GM21717 (cell line): Measurements from ENCODE around the gene IL18R1.

Source experiments
- ATAC-seq: cut with Tn5 transposase; IDR thresholded peaks from one replicate; pipeline ENCODE4 v1.9.1; 2021; ENCODE audit warnings: mild to moderate bottlenecking, moderate library complexity; ENCODE audit not compliant: unreplicated experiment

The IL18R1 gene

DNA sequence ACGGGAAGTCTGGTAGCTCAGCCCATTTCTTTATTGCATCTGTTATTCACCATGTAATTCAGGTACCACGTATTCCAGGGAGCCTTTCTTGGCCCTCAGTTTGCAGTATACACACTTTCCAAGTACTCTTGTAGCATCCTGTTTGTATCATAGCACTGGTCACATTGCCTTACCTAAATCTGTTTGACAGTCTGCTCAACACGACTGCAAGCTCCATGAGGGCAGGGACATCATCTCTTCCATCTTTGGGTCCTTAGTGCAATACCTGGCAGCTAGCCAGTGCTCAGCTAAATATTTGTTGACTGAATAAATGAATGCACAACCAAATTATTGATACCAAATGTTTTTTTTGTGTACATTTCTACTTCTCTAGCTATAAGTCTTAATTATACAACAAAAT is 11.2 kb upstream of the IL18R1 start:
- ATAC-seq, result no peak

DNA sequence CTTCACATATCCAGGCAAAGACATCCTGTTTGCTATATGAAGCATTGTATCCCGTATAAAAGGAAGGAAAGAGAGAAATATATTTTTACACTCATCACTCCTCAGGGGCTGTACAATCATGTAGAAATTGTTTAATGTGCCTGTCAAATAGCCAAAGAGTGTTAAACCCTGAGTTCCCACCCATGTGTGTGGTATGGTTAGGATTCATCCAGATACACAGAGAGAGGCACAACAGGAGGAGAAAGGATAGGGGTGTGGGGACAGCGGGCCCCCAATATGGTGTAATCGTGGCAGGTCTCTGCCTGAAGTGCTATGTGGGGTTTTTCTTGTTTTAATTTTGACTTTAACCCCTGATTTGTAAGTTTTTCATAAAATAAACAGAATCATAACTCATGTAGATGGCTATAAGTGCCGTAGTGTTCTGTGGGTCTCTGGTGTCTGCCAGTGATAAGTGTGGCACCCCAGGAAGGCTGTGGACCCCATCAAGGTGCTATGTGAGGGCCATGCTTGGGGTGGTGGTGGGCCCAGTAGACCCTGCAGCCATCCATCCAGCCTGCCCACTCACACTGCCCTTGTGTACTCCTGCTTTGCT is 10.2 kb upstream of the IL18R1 start:
- no peak for ATAC-seq

DNA sequence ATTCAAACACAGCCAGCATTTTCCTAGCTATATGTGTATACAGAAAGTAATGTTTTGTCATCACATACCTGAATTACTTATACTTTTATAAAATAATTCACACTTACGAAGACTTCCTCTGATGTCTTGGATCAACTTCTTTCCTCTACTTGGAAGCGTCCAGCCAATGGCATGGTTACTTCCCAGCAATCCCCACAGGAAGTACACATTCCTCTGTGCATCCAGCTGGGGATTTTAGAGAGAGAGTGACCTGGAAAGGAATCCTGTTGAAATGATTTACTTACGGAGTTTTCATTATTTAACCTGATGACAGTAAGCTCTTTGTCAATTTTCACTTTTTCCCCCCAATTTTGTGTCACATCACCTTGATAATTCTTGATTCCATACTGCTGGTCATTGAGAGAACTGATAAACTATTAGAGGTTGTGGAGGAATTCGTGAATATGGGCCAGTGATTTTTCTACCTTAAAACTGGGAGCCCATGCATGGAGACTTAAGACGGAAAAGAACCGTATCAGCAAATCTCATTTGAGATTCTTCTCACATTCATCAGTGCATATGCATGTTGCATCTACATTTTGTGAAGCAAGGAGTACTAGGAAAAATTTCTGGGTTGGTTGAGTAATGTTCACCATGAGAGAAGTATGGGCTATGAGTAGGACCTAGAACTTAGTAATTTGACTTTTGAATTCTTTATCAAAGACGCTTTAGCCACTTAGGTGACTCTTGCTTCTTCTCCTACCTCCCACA is 9.0 kb upstream of the IL18R1 start:
- no peak for ATAC-seq

DNA sequence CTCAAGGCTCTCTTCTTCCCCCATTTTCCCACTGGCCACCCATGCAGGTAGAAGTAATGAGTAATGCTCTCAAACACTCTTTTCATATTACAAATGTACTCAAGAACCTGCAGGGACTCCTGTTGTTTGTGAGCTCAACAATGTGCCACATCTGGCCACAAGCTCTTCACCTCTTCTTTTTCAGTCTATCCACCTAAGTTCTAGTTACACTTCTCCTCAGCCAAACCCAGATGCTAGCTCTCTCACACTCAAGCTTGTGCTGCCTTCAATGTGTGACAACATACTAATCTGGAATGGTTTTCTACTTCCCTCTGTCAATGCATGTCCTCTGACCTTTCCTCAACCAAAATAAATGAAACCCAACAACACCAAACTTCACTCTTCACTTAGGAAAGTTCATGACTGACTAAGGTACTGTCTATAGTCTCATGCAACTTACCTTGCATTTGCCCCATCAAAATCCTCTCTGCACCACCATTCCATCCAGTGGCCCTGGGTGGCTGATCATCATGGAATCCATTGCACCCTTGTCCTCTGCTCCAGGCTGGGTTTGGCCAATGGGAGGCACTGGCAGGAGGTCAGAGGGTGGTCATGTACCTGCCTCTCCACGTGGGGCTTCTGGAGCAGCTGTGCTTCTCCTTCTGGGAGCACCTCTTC is 5.3 kb upstream of the IL18R1 start:
- no peak for ATAC-seq

DNA sequence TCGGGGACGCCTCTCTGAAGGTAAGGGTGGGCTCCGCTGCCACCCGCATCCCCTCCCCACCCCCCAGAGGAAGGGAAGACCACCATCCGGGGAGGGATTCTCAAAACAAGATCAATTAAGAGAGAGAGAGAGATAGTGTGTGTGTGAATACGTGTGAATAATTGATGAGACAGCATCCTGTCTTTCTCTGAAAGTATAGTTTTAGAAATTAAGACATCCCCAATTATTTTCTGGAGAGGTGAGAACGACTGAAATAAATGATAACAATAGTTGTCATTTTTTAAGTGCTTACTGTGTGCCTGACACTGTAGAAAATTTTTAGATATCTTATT is 751 bp downstream of the IL18R1 start:
- peak; percentile 3 for ATAC-seq

DNA sequence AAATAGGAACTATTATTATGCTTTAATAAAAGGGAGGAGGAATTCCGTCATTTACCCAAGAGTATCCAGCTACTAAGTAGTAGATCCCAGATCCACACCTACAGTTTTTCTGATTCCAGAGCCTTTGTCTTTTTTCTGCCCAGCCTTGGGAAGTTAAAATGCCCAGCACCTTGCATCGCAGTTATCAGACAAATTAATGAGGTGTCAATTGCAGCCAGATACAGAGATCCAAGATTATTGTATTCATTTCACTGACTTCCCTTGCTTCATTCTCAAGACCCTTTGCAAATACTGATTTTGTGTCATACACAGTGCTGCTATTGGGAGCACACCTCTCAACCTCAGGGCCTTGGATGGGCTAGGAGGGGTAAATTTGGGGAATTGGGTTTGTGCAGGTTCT is 1.1 kb downstream of the IL18R1 start:
- ATAC-seq, result no peak

DNA sequence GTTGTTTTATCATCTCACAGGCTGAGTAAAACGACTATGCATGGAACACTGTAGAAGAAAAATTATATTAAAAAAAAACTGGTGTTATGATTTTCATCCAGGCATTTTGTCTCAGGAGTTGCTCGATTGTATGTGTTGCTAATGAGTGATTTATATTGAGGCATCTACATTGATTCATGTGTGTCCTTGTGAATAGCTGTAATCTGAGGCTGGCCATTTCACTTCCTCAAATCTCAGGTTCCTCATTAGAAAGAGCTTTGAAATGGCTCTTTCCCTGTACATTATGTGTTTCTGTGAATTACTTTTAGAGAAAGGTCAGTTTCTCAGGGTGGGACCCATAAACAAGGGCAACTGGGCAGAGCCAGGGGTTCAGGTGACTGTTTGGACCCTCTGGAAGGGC is 2.3 kb downstream of the IL18R1 start:
- no peak for ATAC-seq

DNA sequence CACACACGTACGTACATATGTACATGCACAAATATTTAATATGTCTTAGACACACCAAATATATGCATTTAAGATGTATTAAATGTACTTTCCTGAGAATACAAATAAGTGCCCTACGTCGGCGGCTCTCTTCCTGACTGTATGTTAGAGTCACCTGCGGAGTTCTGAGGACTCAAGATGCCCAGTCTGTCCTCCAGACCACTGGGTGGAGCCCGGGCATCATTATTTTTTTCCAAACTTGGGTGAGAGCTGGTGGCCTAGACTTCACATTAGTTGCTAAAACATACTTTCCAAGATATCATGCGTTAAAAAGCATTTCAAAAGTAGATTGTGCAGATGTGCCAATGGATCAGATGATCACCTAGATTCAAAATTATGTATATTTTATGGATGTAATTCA is 2.9 kb downstream of the IL18R1 start:
- ATAC-seq, result no peak

DNA sequence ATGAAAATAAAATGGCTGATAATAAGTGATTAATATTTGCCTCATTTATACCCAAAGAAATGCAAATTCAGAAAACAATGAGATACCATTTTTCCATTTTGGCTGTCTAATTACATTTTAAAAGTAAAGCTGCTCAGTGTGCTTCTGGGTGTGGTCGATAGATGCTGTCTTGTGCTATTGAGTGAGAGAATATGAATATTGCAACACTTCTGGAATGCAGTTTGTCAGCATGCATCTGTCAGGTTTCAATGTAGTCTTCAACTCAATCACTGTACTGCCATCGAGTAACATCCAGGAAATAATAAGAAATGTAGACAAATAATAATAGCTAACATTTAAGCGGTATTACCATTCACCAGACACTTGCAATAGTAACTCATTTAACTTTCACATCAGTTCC is 3.9 kb downstream of the IL18R1 start:
- ATAC-seq, result no peak

DNA sequence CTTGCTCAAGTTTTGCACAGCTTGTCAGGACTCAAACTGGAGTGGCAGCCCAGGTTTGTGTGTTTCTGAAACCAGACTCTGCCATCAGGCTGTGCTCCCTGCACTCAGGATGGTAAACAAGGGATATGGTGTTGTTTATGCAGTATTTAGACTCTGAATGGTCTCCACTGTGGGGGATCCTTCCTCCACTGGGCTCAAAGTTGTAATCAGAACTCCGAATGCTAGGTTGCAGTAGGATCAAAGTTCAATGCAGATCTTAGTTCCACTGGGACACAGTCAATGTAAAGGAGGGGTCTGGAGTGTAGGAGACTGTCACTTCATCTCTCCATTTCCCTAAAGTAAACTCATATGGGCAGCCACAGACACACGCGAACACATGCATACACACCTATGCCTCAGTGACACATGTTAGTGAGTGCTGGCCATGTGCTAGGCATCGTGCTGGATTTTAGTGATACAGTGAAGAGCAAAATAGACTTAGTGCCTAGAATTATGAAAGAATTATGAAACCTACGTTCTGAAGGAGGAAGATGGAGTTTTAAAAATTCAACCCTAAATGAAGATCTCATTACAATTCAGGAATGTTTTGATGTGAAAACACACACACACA is 6.1 kb downstream of the IL18R1 start:
- ATAC-seq, result no peak

DNA sequence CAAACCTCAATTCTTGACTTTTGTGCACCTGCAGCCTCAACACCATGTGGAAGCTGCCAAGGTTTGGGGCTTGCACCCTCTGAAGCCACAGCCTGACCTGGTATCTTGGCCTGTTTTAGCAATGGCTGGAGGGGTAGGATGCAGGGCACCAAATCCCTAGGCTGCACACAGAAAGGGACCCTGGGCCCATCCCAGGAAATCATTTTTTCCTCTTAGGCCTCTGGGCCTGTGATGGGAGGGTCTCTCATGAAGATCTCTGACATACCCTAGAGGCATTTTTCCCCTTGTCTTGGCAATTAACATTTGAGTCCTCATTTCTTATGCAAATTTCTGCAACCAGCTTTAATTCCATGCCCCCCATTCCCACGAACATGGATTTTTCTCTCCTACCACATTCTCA is 10.2 kb downstream of the IL18R1 start:
- no peak for ATAC-seq

DNA sequence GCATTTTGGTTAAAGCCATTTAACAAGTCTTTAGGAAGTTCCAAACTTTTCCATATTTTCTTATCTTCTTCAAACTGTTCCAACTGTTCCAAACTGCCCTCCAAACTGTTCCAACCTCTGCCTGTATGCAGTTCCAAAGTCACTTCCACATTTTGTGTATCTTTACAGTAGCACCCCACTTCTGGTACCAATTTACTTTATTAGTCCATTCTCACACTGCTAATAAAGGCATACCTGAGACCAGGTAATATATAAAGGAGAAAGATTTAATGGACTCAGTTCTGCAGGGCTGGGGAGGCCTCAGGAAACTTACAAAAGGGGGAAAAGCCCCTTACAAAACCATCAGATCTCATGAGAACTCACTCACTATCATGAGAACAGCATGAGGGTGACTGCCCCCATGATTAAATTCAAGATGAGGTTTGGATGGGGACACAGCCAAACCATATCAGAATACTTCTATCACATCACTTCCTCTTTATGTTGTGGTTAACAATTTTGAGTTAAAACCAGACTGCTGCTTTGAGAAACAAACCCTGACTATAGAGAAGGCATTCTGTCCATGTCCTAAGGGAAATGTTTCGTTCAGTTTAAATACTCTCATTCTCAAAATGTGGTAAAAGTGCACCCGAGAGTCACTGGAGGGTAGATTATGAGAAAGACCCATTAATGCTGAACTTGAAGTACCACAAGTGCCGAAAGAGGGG is 11.0 kb downstream of the IL18R1 start:
- peak; percentile 56 for ATAC-seq

DNA sequence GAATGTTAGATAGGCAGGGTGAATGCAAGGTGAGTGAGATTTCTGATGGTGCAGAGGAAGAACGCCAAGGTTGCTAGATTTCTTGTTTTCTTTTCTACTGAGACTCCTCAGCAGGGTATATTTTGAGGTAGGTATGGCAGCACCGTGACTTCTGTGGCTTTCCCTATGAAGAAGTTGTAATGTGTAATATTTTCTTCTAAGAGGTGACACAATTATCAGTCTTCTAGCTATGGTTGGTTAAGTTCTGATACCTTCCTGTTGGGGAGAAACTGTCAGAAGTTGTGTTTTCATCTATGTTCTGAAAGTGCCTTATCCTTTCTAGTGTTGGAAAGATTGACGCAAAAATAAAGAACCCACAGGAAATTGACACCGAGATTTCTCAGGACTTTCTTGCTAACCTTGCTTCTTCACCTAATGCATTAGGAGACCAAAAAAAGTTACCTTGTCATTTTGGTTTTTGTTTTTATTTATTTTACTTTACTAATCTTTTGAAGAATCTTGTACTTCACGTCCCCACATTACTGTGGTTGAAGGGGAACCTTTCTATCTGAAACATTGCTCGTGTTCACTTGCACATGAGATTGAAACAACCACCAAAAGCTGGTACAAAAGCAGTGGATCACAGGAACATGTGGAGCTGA is 11.9 kb downstream of the IL18R1 start:
- peak; percentile 61 for ATAC-seq

DNA sequence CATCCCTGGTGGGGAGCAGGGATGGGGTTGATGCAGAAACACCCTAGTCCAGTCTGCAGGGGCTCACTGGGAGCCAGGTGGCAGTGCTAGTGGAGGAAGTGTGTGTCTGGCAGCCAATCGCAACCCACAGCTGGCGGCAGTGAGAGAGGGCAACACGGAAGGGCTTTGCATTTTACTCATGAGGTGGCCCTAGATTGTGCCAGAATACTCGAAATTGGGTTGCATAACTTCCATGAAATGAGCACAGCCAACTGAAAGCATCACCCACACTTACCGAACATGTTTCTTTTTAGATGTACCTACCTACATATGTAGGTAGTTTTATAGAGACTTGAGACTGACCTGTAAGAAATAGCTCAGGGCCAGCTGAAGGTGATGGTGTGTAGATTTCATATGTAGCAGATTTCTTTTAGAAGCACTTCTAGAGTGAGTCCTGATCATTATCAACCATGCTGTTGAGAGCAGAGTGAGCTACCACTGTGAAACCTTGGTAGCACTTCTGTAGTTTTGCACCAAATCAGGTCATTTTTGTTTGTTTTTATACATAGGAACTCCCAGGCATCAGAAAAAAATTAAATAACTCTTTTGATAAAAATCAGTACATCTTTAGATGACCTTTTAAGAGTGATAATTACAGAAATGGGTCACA is 13.0 kb downstream of the IL18R1 start:
- no peak for ATAC-seq

DNA sequence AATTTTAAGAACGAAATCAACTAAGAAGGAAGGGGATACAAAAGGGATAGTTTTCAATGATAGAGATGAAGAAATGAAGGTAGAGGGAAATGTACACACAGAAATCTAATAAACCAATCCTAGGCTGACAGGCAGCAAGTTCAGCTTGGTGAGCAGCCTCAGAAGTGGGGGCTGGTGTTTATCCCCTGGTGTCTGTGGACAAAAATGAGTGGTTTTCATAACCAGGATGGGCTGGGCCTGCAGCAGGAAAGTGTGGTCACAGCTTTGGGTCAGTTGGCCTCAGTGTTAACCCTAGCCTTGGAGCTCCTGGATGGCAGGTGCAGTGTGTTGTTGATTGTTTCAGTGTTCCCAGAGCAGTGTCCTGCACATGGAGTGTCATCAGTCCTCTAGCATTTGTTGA is 14.3 kb downstream of the IL18R1 start:
- no peak for ATAC-seq

DNA sequence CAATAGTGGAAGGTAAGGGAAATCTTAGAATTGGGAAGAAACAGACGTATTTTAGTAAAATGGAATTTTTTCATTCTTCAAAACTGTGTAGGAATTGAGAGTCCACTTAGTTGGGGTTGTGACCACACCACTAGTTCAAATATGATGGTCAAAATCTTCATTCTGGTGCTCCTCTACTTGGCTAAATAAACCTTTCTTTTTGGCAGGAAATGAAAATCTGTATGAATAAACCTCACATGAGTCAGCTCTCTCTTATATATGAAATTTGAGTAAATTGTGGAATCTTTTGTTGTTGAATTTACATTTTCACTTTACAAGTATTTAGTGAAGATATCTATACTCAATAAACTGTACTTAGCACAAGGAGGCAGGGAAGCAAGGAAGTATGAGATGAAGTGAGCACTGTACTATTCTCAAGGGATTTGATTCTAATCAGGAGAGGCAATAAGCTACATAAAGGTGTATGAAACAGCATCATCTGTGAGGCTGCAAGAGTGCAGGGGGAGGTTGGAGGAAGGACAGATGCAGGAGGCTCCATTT is 20.5 kb downstream of the IL18R1 start:
- ATAC-seq, result no peak

DNA sequence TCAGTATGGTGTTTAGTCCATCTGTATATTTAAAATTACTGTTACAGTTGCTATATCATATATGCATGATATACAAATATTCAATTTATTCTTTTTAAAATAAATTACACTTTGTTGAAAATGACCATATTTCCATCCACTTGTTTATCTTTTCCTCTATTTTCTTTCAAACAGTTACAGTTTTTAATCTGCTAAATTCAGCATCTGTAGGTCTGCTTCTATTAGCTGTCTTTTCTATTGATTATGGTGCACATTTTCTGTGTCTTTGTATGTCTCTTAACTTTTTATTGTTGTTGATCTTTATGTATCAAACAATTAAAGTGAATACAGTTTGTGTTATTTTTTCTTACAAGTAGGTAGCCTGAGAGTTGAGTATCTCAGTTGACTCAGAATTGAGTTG is 28.1 kb downstream of the IL18R1 start:
- ATAC-seq, result no peak

DNA sequence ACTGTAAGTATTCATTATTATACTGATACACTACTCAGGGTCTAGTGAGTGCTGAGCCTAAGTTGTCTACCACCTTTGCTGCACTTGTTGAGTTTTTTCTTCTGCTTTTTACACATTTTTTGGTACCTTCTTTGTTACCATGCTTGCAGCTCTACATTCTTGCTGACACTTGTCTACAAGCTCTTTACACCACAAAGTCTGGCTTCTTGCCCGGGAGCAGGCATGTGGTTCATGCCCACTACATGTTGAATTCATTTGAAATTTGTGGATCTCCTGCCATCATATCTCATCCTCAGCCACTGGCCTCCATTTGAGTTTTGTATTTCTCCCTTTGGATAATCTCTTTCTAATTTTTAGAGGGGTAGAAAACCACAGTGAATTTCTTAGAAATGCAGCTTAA is 29.9 kb downstream of the IL18R1 start:
- no peak for ATAC-seq

DNA sequence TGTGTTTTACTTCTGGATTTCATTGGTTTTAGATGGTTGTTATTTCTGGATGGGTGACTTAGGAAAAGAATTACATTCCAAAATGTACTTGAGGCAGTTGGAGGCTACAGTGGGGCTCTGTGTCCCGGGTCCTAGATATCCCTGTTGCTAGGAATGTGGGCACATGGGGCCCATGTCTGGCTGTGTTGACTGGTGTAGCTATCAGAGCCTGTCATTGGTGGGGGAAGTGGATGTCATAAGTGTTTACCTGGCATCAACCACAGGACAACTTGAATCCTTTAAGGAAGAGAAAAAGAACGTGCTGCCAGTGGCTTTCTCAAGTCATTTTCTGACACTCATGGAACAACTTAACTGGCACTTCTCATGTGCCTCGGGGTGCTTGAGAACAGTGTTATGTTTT is 30.4 kb downstream of the IL18R1 start:
- no peak for ATAC-seq

DNA sequence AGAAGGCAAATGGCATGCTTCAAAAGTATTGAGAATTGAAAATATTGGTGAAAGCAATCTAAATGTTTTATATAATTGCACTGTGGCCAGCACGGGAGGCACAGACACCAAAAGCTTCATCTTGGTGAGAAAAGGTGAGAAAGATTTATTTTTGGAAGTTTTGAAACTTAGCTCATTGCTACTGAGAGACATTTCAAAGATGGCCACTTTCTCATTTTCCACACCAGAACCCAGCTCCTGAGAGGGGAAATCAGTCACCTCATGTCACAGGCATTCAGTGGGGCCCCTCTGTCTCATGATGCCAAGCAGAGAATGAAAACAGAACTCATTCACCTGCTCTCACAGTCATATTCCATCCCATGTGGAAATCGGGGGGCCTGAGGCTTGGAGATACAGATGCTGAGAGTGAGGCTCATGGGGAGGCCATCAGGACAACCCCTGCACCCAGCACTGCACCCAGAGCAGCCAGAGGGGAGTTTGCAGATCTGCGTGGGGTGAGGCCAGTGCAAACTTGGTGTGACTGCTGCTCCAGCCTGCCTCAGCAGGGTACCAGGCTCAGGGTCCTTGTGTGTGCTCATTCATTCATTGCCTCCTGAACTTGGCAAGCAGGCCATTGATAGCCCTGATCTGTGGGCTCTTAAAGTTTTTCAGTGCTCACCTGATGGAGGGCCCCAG is 31.4 kb downstream of the IL18R1 start:
- peak; percentile 62 for ATAC-seq
